ENCODE results near the gene NOP9.
A peak's percentile ranks its signal among the peaks of the same experiment; 100 is the strongest.

NOP9 gene, protein sequence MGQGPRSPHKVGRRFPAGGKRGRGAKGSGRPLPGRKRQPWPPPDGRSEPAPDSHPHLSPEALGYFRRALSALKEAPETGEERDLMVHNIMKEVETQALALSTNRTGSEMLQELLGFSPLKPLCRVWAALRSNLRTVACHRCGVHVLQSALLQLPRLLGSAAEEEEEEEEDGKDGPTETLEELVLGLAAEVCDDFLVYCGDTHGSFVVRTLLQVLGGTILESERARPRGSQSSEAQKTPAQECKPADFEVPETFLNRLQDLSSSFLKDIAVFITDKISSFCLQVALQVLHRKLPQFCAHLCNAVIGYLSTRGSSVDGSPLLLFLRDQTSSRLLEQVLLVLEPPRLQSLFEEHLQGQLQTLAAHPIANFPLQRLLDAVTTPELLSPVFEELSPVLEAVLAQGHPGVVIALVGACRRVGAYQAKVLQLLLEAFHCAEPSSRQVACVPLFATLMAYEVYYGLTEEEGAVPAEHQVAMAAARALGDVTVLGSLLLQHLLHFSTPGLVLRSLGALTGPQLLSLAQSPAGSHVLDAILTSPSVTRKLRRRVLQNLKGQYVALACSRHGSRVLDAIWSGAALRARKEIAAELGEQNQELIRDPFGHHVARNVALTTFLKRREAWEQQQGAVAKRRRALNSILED

GRCh38 chr14:24299255-24300191, at the start of gene NOP9, which contains the start of gene DHRS1:
Gene NOP9 (plus strand): TSS chr14:24299850. CDS start chr14:24299955, 105 bp downstream.
Gene DHRS1 (minus strand): TSS chr14:24299780. CDS start chr14:24299106, 674 bp downstream.
- DNase-seq (ENCODE audit: low read depth), result no peak

GRCh38 chr14:24250354-24250753, 49.3 kb upstream of the NOP9 start:
- no peak for DNase-seq (ENCODE audit: low read depth)

- peak; percentile 31 for DNase-seq (ENCODE audit: low read depth)
These were observed 47.8 kb upstream of the NOP9 start for GRCh38 chr14:24251880-24252288.

DNA sequence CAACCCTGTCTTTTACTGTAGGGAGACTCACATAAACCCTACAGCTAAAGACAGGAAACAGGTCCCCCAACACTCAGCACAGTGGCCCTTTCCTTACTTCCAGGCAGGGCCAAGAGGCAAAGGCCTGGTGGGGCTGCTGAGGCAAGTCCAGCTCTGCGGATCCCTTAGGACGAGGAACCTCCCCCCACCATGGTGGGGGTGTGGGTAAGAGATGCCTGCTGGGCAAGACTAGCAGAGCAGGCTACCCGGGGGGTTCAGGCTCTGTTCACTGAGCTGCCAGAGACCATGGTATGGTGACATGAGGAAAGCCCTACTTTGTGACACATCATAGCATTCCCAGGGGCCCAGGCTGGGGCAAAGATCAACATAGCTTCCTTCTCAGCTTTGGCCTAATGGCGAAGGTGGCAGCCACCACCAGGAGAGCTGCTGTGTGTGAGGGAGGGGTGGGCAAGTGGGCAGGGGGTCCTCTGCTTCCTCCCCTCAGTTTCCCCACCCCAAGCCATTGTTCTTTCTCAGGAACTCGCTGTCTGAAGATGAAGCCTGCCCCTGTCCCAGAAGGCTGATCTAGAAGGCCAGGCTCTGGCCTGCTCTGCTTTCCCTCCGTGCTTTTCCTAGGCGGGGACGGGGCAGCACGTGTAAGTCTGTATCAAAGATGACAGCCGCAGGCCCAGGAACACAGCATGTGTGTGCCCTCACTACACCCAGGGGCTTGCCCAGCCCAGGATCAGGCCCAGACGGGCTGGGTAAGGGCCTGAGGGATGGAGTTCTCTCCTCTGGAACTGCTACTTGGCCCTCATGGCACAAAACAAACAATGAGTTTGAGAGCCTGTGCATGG, 47.1 kb upstream of the NOP9 start:
- no peak for DNase-seq (ENCODE audit: low read depth)

DNA sequence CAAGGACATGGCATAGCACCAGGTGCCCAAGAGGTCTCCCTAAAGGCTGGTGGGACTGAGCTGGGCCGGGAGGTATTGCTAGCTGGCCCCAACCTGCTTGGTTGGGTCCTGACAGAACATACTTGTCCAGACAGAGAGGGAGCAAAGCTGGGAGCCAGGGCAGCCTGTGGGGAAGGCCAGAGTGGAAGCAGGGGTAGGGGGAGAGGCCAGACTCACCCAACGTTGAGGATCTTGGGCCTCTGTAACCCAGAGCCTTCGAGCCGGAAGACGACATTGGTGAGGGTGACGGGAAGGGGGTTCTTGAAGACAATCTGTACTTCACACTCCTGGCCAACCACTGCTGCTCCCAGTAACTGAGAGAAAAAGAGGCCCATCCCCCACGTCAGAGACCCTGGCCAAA, 45.7 kb upstream of the NOP9 start:
- DNase-seq (ENCODE audit: low read depth), result no peak

- no peak for DNase-seq (ENCODE audit: low read depth)
These were observed 44.8 kb upstream of the NOP9 start for GRCh38 chr14:24254630-24255392.

GRCh38 chr14:24255438-24255837, 44.2 kb upstream of the NOP9 start:
- DNase-seq (ENCODE audit: low read depth), result no peak

GRCh38 chr14:24255931-24256711, 43.5 kb upstream of the NOP9 start:
- no peak for DNase-seq (ENCODE audit: low read depth)

- no peak for DNase-seq (ENCODE audit: low read depth)
These were observed 42.7 kb upstream of the NOP9 start for GRCh38 chr14:24256960-24257359.

DNA sequence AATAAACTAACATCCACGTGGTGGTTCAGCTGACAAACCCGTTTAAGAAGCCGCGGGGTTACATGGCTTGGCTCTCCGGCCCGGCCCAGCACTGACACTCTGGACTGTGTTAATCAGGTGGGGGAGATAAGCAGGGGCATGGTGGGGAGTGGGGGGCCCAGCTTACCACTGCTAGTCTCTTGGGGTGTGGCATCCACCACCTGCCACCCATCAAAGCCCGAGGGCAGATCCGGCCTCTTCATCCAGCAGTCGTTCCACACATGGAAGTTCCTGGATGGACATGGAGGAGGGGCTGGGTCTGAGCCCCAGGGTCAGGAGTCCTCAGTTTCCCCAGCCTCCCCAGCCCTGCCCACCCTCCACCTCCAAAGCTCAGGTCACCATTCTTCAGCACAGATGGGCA, 41.5 kb upstream of the NOP9 start:
- DNase-seq (ENCODE audit: low read depth), result no peak

DNA sequence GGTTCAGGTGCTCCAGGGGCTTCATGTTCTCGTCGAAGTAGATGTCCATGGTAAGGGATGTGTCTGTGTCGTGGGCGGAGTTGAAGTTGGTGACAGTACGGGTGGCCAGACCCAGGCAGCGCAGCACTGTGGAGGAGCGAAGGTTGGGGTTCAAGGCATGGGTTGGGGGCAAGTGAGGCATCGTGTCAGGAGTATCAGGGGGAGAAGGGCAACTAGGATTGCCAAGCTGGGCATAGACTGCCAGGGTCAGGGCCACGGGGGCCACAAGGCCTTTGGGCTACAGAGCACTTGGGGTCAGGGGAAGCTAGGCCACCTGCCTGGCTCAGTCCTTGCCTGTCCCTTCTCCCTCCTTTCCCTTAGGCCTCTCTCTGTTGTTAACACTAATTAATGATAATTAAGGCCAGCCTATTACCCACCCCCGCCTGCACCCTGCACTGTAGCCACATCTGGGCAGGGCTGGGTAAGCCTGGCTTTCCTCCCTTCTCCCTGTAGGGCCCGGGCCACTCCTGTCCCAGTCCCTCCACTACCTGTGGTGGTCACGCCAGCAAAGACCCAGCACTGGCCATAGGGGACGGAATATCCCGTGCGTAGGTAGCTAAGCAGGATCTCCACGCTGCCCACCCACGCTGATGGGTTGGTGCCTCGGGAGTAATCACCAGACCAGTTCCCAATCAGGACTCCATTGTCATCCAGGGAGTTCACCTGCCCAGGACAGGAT, 40.9 kb upstream of the NOP9 start:
- no peak for DNase-seq (ENCODE audit: low read depth)

DNA sequence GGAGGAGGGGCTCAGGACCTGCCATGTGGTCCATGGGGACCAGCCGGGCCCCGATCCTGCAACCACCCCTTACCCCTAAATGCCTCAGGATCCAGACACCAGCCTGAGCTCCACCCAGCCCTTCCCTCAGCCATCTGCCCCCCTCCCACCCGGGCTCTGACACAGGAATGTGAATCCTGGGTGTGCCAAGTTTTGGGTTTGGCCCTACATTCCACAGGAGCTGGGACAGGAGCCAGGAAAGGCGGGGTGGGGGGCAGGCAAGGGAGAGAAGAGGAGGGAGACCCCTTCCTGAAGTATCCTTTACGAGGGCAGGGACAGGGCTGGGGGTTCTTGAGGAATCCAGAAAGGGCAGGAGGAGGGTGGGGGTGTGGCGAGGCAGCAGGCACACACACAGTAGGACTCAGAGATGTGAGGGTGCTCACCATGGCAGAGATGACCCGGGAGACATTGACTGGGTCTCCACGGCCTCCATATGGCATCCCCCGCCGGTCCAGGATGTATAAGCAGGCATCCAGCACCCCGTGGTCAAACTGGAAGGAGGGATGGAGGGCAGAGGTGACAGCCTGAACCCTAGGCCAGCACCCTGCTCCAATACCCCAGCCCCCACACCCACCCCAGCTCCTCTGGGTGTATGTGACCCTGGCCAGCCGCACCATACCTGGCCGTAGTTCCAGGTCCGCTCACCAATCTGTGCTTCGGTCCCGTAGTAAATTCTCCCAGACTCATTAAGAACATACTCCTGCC, 40.2 kb upstream of the NOP9 start:
- DNase-seq (ENCODE audit: low read depth), result no peak

- no peak for DNase-seq (ENCODE audit: low read depth)
These were observed 39.4 kb upstream of the NOP9 start for GRCh38 chr14:24260026-24260779.

DNA sequence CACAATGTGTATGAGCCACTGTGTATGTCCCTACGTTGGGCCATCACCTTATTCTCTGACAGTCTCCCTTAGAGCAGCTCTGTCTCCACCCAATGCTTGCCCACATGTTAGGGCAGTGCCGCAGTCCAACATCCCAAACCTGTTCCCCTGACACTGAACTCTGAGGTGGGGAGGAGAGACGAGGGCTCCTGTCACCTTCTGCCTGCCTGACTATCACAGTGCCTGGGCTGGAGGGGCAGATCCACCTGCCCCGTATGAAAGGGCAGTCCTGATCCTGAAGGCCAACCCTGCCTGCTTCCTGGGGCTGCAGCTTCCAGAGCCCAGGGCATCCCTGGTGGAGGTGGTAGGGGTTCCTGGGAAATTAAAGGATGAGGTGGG, 38.9 kb upstream of the NOP9 start:
- DNase-seq (ENCODE audit: low read depth), result no peak

GRCh38 chr14:24261256-24261968, 38.2 kb upstream of the NOP9 start:
- no peak for DNase-seq (ENCODE audit: low read depth)

GRCh38 chr14:24261969-24262327, 37.7 kb upstream of the NOP9 start:
- no peak for DNase-seq (ENCODE audit: low read depth)
